Neural cell (in vitro differentiated cells): ENCODE data around the gene PCDHAC2. TPM values are rescaled to one million over a fixed set of nuclear protein-coding genes. Genes with fewer than 3 reads are reported as not detected.

Source experiments
- H2AFZ ChIP-seq: fragments of 200-600, 300-800 bp; sonication (generic), shearing (Covaris generic); 2 replicates; pipeline ENCODE4 v1.6.0; 2014; ENCODE audit warnings: low read depth, mild to moderate bottlenecking, antibody characterized with exemption, low read length, moderate library complexity
- H3F3A ChIP-seq: fragments of 200-600 bp; shearing (Covaris generic); 2 replicates; pipeline ENCODE4 v1.6.1; 2016; ENCODE audit warnings: mild to moderate bottlenecking, moderate library complexity, mixed read lengths, antibody characterized with exemption, low read length; ENCODE audit not compliant: insufficient read depth, poor library complexity, severe bottlenecking
- H3K27ac ChIP-seq: fragments of 200-600, 300-800 bp; sonication (generic), shearing (Covaris generic); 2 replicates; pipeline ENCODE4 v1.5.1; 2014; ENCODE audit warnings: mild to moderate bottlenecking, low read length, moderate library complexity
- H3K27me3 ChIP-seq: fragments of 300-800, 200-600 bp; sonication (generic), shearing (Covaris generic); 2 replicates; pipeline ENCODE4 v1.6.0; 2014; ENCODE audit warnings: mild to moderate bottlenecking, low read depth, low read length, moderate library complexity; ENCODE audit not compliant: insufficient read depth
- H3K36me3 ChIP-seq: fragments of 300-800, 200-600 bp; sonication (generic), shearing (Covaris generic); 2 replicates; pipeline ENCODE4 v1.5.1; 2014; ENCODE audit warnings: mild to moderate bottlenecking, antibody characterized with exemption, low read length, moderate library complexity; ENCODE audit not compliant: insufficient read depth
- H3K4me2 ChIP-seq: fragments of 300-800, 200-600 bp; sonication (generic), shearing (Covaris generic); 2 replicates; pipeline ENCODE4 v1.6.0; 2014; ENCODE audit warnings: mild to moderate bottlenecking, low read length
- H3K4me3 ChIP-seq: fragments of 300-800, 200-600 bp; sonication (generic), shearing (Covaris generic); 2 replicates; pipeline ENCODE4 v1.5.1; 2014; ENCODE audit warnings: mild to moderate bottlenecking, low read length, moderate library complexity
- H3K79me2 ChIP-seq: fragments of 200-600 bp; shearing (Covaris generic); replicated peaks from 2 replicates; pipeline ENCODE4 v1.6.0; 2014; ENCODE audit warnings: mild to moderate bottlenecking, low read length, moderate library complexity; ENCODE audit not compliant: insufficient read depth
- H3K9ac ChIP-seq: fragments of 300-800, 200-600 bp; sonication (generic), shearing (Covaris generic); 2 replicates; pipeline ENCODE4 v1.6.1; 2016; ENCODE audit warnings: mild to moderate bottlenecking, low read length, mixed read lengths
- H3K9me2 ChIP-seq: fragments of 200-600 bp; shearing (Covaris generic); 2 replicates; pipeline ENCODE4 v1.6.1; 2016; ENCODE audit warnings: mild to moderate bottlenecking, low read length, mixed read lengths; ENCODE audit not compliant: insufficient read depth
- H3K9me3 ChIP-seq: fragments of 200-600, 300-800 bp; sonication (generic), shearing (Covaris generic); 2 replicates; pipeline ENCODE4 v1.6.1; 2016; ENCODE audit warnings: mild to moderate bottlenecking, mixed run types, low read length, moderate library complexity, mixed read lengths
- H4K20me1 ChIP-seq: fragments of 200-600 bp; shearing (Covaris generic); 2 replicates; pipeline ENCODE4 v1.6.1; 2016; ENCODE audit warnings: mild to moderate bottlenecking, mixed run types; ENCODE audit not compliant: insufficient read depth
- CTCF ChIP-seq: fragments of 450-650 bp; IDR thresholded peaks from 2 replicates; pipeline ENCODE4 v1.5.1; 2014; ENCODE audit warnings: antibody characterized with exemption, mild to moderate bottlenecking, moderate library complexity; ENCODE audit not compliant: poor library complexity, severe bottlenecking
- EP300 ChIP-seq: fragments of 450-650 bp; conservative IDR thresholded peaks from 2 replicates; pipeline ENCODE4 v1.6.1; 2014; ENCODE audit warnings: antibody characterized with exemption, mild to moderate bottlenecking, moderate library complexity; ENCODE audit not compliant: poor library complexity, severe bottlenecking
- EZH2 ChIP-seq: fragments of 200-600, 300-800 bp; shearing (Covaris generic), sonication (generic); IDR thresholded peaks from 2 replicates; pipeline ENCODE4 v1.6.1; 2014; ENCODE audit warnings: antibody characterized with exemption, low read length, borderline replicate concordance, mild to moderate bottlenecking; ENCODE audit not compliant: insufficient read depth, poor library complexity, severe bottlenecking
- MXI1 ChIP-seq: fragments of 450-650 bp; conservative IDR thresholded peaks from 2 replicates; pipeline ENCODE4 v1.6.1; 2014; ENCODE audit warnings: antibody characterized with exemption, mild to moderate bottlenecking; ENCODE audit not compliant: poor library complexity, severe bottlenecking
- POLR2AphosphoS5 ChIP-seq: IDR thresholded peaks from 2 replicates; pipeline ENCODE4 v1.6.1; 2012
- RAD21 ChIP-seq: fragments of 450-650 bp; conservative IDR thresholded peaks from 2 replicates; pipeline ENCODE4 v1.6.1; 2014; ENCODE audit warnings: antibody characterized with exemption, mild to moderate bottlenecking, moderate library complexity
- REST ChIP-seq: IDR thresholded peaks from 2 replicates; pipeline ENCODE4 v1.6.1; 2012; ENCODE audit warnings: borderline replicate concordance
- SMC3 ChIP-seq: fragments of 450-650 bp; conservative IDR thresholded peaks from 2 replicates; pipeline ENCODE4 v1.6.1; 2014; ENCODE audit warnings: antibody characterized with exemption, mild to moderate bottlenecking, moderate library complexity; ENCODE audit not compliant: poor library complexity
- TAF1 ChIP-seq: IDR thresholded peaks from 2 replicates; pipeline ENCODE4 v1.6.1; 2012; ENCODE audit warnings: low read depth
- polyA plus RNA-seq: library from polyadenylated mRNA; depleted of rRNA; stranded (reverse); fragments of >200 nt; gene quantifications from 2 replicates; pipeline ENCODE4 v1.2.3, GENCODE V29; 2014

The PCDHAC2 gene
- polyA plus RNA-seq, 1 donor from 2014 or later = 7.6 TPM

- Histone ChIP-seq H3K36me3 (no peaks in the 10 kb centered on the region), H3K79me2 (no peaks in the 10 kb centered on the region), H3K9ac (no peak overlapping the region), H3K9me3 (no peaks in the 10 kb centered on the region), H3K27ac (no peak overlapping the region), H2AFZ (no peak overlapping the region), H4K20me1 (no peaks in the 10 kb centered on the region), H3K4me3 (no peak overlapping the region), H3K9me2 (no peaks in the 10 kb centered on the region), H3K27me3 (no peaks in the 10 kb centered on the region), H3K4me2 (no peak overlapping the region), H3F3A (no peaks in the 10 kb centered on the region)
- TF ChIP-seq TAF1 (no peak), EZH2 (no peak), REST (no peak), RAD21 (no peak), MXI1 (no peak), SMC3 (no peak), POLR2AphosphoS5 (no peak), EP300 (no peak), CTCF (no peak)
These were observed 26.6 kb downstream of the PCDHAC2 start for GRCh38 chr5:140992828-140993227.

GRCh38 chr5:140996060-140996459, 29.8 kb downstream of the PCDHAC2 start:
- Histone ChIP-seq H2AFZ (no peak overlapping the region), H3K9ac (no peak overlapping the region), H3K4me3 (no peak overlapping the region), H3K9me3 (no peaks in the 10 kb centered on the region), H3K36me3 (no peaks in the 10 kb centered on the region), H3K4me2 (no peak overlapping the region), H3F3A (no peaks in the 10 kb centered on the region), H3K79me2 (peaks cover 5% of the 10 kb centered on the region), H3K27me3 (no peaks in the 10 kb centered on the region), H4K20me1 (no peaks in the 10 kb centered on the region), H3K27ac (no peak overlapping the region), H3K9me2 (no peaks in the 10 kb centered on the region)
- TF ChIP-seq EZH2 = no peak
- no peak for TF ChIP-seq CTCF
- TF ChIP-seq POLR2AphosphoS5 = no peak
- no peak for TF ChIP-seq RAD21
- TF ChIP-seq EP300 = no peak
- TF ChIP-seq SMC3 = no peak
- no peak for TF ChIP-seq REST
- TF ChIP-seq TAF1 = no peak
- TF ChIP-seq MXI1 = no peak
